Measurements from ENCODE around the gene ABCA2.

ABCA2 gene

DNA sequence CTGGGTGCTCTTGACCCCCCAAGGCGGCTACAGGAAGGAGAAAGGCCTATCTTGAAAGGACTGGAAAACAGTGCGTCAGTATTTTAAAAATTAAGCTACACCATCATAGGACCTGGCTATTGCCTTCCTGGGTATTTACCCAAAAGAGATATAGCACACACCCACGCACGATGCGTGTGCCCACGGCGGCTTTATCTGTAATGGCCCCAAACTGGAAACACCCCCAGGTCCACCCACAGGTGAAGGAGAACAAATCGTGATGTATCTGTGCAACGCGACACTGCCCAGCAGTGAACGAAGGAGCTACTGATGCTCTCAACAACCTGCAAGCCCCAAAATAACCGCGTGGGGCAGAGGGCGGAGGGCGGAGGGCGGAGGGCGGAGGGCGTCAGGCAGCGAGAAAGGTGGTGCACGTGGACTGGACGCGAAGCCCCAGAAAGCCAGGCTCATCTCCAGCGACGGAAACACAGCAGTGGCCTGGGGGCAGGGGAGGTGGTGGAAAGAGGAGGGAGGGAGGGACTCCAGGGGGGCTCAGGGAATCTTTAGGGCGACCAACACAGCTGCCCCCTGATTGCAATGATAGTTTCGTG lies 63.1 kb downstream of the ABCA2 start:
- TF ChIP-seq, protein P1, sequence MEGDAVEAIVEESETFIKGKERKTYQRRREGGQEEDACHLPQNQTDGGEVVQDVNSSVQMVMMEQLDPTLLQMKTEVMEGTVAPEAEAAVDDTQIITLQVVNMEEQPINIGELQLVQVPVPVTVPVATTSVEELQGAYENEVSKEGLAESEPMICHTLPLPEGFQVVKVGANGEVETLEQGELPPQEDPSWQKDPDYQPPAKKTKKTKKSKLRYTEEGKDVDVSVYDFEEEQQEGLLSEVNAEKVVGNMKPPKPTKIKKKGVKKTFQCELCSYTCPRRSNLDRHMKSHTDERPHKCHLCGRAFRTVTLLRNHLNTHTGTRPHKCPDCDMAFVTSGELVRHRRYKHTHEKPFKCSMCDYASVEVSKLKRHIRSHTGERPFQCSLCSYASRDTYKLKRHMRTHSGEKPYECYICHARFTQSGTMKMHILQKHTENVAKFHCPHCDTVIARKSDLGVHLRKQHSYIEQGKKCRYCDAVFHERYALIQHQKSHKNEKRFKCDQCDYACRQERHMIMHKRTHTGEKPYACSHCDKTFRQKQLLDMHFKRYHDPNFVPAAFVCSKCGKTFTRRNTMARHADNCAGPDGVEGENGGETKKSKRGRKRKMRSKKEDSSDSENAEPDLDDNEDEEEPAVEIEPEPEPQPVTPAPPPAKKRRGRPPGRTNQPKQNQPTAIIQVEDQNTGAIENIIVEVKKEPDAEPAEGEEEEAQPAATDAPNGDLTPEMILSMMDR (IDR thresholded peaks at IDR 0.05; ENCODE audit: low read depth, low read length, missing control alignments): no peak
- H3K4me3 ChIP-seq (ENCODE audit: low read depth, low read length): no peak overlapping the region
- no peak for DNase-seq (ENCODE audit: low read depth)

DNA sequence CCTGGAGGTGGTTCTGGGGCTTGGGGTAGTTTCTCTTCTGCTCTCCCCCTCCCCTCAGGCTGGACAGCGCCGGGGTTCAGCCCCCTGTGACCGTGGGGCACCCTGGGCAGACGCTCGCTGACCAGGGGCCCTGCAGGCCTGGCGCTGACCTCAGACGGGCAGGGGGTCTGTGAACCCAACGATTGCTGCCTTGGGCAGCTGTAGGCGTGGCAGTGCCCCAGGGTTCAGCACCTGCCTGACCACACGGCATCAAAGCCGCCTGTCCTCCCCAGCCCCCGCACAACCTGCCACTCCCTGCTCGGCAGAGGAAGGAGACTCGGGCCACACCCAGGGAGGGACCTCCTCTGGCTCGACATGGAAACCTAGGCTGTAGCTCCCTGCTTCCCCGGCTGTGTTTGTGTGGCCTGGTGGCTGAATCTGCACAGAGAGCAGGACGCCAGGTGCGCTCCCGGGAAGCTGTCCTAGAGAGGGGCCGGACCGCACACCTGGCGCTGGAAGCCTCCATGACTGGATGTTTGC lies 63.8 kb downstream of the ABCA2 start:
- no peak overlapping the region for H3K4me3 ChIP-seq (ENCODE audit: low read depth, low read length)
- TF ChIP-seq, protein P1 (IDR thresholded peaks at IDR 0.05; ENCODE audit: low read depth, low read length, missing control alignments): no peak
- no peak for DNase-seq (ENCODE audit: low read depth)

DNA sequence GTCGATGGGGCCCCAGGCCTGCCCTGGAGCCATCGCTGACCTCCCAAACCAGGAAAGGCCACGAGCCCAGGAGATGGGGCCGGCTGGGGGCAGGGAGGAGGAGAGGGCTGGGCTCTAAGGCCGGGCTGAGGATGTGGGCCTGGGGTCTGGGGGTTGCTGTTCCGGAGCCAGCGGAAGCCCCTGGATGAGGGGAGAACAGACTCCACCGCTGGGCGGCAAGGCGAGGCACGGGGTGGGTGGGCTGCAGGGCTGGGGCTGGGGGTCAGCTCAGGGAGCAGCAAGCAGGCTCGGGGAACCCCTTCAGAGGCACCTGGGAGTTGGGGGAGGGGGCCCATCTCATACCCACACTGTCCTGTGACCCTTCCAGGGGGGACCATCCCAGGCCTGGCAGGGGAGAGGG lies 64.3 kb downstream of the ABCA2 start:
- no peak overlapping the region for H3K4me3 ChIP-seq (ENCODE audit: low read depth, low read length)
- TF ChIP-seq, protein P1 (IDR thresholded peaks at IDR 0.05; ENCODE audit: low read depth, low read length, missing control alignments): no peak
- no peak for DNase-seq (ENCODE audit: low read depth)

DNA sequence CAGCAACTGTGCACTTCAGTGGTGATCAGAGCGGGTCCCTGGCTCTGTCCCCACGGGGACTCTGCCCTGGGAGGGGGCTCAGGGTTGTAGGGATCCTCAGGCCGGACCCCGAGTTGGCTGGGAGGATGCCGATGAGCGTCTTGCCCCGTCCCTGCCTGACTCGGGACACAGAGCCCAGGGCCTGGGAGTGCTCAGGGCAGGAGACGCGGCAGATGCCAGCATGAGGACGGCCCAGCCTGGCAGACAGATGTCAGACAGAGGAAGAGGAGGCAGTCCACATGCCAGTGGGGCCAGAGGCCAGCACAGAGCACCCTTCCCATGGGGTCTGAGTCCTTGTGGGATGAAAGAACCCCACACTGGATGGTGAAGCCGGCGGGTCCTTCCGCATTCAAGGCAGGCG lies 64.7 kb downstream of the ABCA2 start:
- no peak overlapping the region for H3K4me3 ChIP-seq (ENCODE audit: low read depth, low read length)
- TF ChIP-seq, protein P1 (IDR thresholded peaks at IDR 0.05; ENCODE audit: low read depth, low read length, missing control alignments): no peak
- no peak for DNase-seq (ENCODE audit: low read depth)

DNA sequence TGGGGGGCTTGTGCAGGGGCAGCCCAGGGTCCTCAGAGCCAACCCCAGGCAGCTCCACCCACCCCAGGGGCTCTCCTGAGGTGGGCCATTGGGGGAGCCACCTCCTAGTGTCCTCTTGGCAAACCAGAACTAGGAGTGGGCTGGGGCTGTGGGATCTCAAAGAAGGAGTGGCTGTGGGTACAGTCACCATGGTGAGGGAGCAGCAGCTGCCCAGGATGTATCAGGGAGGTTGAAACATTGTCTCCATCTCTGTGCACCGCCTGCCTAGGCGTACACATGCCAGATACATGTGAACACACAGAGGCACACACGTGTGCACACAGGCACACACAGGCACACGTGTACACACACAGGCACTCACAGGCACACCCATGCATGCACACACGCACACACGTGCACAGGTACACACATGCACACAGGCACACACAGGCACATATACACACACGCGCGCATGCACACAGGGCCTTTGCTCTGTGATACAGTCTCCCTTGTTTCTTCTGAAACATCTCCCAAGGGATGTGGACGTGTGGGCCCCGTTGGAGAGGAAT lies 65.3 kb downstream of the ABCA2 start:
- DNase-seq (ENCODE audit: low read depth): no peak
- no peak overlapping the region for H3K4me3 ChIP-seq (ENCODE audit: low read depth, low read length)
- TF ChIP-seq, protein P1 (IDR thresholded peaks at IDR 0.05; ENCODE audit: low read depth, low read length, missing control alignments): no peak

DNA sequence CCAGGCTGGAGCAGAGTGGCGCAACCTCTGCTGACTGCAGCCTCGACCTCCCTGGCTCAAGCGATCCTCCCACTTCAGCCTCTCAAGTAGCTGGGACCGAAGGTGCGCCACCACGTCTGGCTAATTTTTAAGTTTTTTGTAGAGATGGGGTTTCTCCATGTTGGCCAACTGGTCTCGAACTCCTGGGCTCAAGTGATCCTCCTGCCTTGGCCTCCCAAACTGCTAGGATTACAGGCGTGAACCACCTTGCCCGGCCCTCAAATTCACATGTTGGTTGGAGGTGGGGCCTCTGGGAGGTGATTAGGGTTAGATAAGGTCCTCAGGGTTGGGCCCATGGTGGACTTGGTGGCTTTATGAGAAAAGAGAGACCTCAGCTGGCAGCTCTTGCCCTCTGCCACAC lies 65.9 kb downstream of the ABCA2 start:
- no peak overlapping the region for H3K4me3 ChIP-seq (ENCODE audit: low read depth, low read length)
- DNase-seq (ENCODE audit: low read depth): no peak
- TF ChIP-seq, protein P1 (IDR thresholded peaks at IDR 0.05; ENCODE audit: low read depth, low read length, missing control alignments): no peak
